Tibial nerve (tissue), 4 donors: ENCODE data around the gene KRTAP4-6. TPM values are rescaled to one million over a fixed set of nuclear protein-coding genes. Genes with fewer than 3 reads are reported as not detected.
"Not testable (repeated sequence)": the region's sequence is repeated elsewhere in the genome, so short reads cannot be mapped to it uniquely, and the experiment has no call there.

Experiments used
- DNase-seq, 2 donors: peaks; one replicate each; pipeline ENCODE4 v3.0.0-alpha.2; 2019; ENCODE audit warnings: low spot score in 2 of 2
- H3K27ac ChIP-seq, 4 donors: fragments of 200-600 bp; sonication (generic) in 3 of 4; one replicate each; pipeline ENCODE4 v1.5.1; 2017 to 2019; ENCODE audit warnings: mild to moderate bottlenecking in 1 of 4
- H3K27me3 ChIP-seq, 2 donors: fragments of 200-600 bp; sonication (generic) in 1 of 2; one replicate each; pipeline versions ENCODE4 v1.5.1 to v1.6.0; 2017 to 2019
- H3K36me3 ChIP-seq, 3 donors: fragments of 200-600 bp; sonication (generic); one replicate each; pipeline ENCODE4 v1.5.1; 2018 to 2019
- H3K4me1 ChIP-seq, 4 donors: fragments of 200-600 bp; sonication (generic) in 3 of 4; one replicate each; pipeline ENCODE4 v1.5.1; 2017 to 2019
- H3K4me3 ChIP-seq, 4 donors: fragments of 200-600 bp; sonication (generic) in 3 of 4; one replicate each; pipeline ENCODE4 v1.5.1; 2017 to 2019; ENCODE audit warnings: mild to moderate bottlenecking in 1 of 4, moderate library complexity in 1 of 4
- H3K9me3 ChIP-seq, 4 donors: fragments of 200-600 bp; sonication (generic) in 3 of 4; one replicate each; pipeline ENCODE4 v1.5.1; 2017 to 2019
- CTCF ChIP-seq, 5 experiments: fragments of 200-600 bp in 3 of 5; fragments of 450-650 bp in 2 of 5; sonication (generic) in 3 of 5; IDR thresholded peaks; one replicate each; pipeline ENCODE4 v1.5.1; 2016 to 2019; ENCODE audit warnings: antibody characterized with exemption in 5 of 5, mild to moderate bottlenecking in 3 of 5, moderate library complexity in 2 of 5
- EP300 ChIP-seq, 2 donors: sonication (generic); formaldehyde crosslinking; IDR thresholded peaks; one replicate each; pipeline ENCODE4 v1.6.1; 2017; ENCODE audit warnings: antibody characterized with exemption in 2 of 2, mild to moderate bottlenecking in 1 of 2
- POLR2A ChIP-seq, 2 donors: fragments of 450-650 bp; IDR thresholded peaks; one replicate each; pipeline ENCODE4 v1.6.1; 2017; ENCODE audit warnings: antibody characterized with exemption in 2 of 2, mild to moderate bottlenecking in 2 of 2, moderate library complexity in 2 of 2
- WGBS, 2 donors: methylation state at CpG; one replicate each; pipeline ENCODE4 v1.1.5; 2018; 5-methylcytosine and 5-hydroxymethylcytosine counted together
- total RNA-seq, 4 donors: library from RNA; depleted of rRNA; stranded (reverse); fragments of >200 nt; gene quantifications; one replicate each; pipeline ENCODE4 v1.1.0, GENCODE V29; 2016

Gene KRTAP4-6
- total RNA-seq, 4 donors from 2014 or later, result not detected

GRCh38 chr17:41151525-41151924 lies 11.2 kb upstream of the KRTAP4-6 start:
- no peaks in the 10 kb centered on the region for H3K9me3 ChIP-seq
- H3K27ac ChIP-seq, result no peak overlapping the region
- no peak for DNase-seq
- TF ChIP-seq CTCF (IDR thresholded peaks at IDR 0.05) (no peak), POLR2A (IDR thresholded peaks at IDR 0.05) (no peak), EP300 (IDR thresholded peaks at IDR 0.05) (no peak)
- no peaks in the 10 kb centered on the region for H3K4me1 ChIP-seq
- no peak overlapping the region for H3K4me3 ChIP-seq
- H3K36me3 ChIP-seq, result no peaks in the 10 kb centered on the region
- WGBS, 2 donors, result 74 to 81% methylated on average over 2 of the region's 2 CpGs
- H3K27me3 ChIP-seq, result no peaks in the 10 kb centered on the region

GRCh38 chr17:41150026-41150425 lies 9.7 kb upstream of the KRTAP4-6 start:
- TF ChIP-seq EP300 (IDR thresholded peaks at IDR 0.05) (no peak), POLR2A (IDR thresholded peaks at IDR 0.05) (no peak), CTCF (IDR thresholded peaks at IDR 0.05) (no peak)
- no peak for DNase-seq
- Histone ChIP-seq H3K4me1 (no peaks in the 10 kb centered on the region), H3K36me3 (no peaks in the 10 kb centered on the region), H3K27ac (no peak overlapping the region), H3K9me3 (no peaks in the 10 kb centered on the region), H3K27me3 (no peaks in the 10 kb centered on the region), H3K4me3 (no peak overlapping the region)
- WGBS, 2 donors, result 83 to 91% methylated on average over 4 of the region's 4 CpGs

GRCh38 chr17:41149652-41149985 lies 9.3 kb upstream of the KRTAP4-6 start, which contains the start of gene KRTAP4-5:
TSS of gene KRTAP4-5 (minus strand) at chr17:41149825. CDS start at chr17:41149767, 58 bp downstream.
- DNase-seq, result no peak
- Histone ChIP-seq H3K9me3 (no peaks in the 10 kb centered on the region), H3K36me3 (no peaks in the 10 kb centered on the region), H3K4me1 (no peaks in the 10 kb centered on the region), H3K27ac (no peak within 1 kb of the TSS), H3K4me3 (no peak within 1 kb of the TSS), H3K27me3 (no peaks in the 10 kb centered on the region)
- TF ChIP-seq POLR2A (IDR thresholded peaks at IDR 0.05), result no peak
- TF ChIP-seq CTCF (IDR thresholded peaks at IDR 0.05), result no peak
- TF ChIP-seq EP300 (IDR thresholded peaks at IDR 0.05), result no peak
- WGBS, 2 donors, result 61 to 86% methylated on average over 2 of the region's 2 CpGs

GRCh38 chr17:41148971-41149651 lies 8.8 kb upstream of the KRTAP4-6 start:
- not testable (repeated sequence) for H3K4me1 ChIP-seq, H3K27me3 ChIP-seq, DNase-seq, H3K36me3 ChIP-seq, H3K9me3 ChIP-seq, H3K4me3 ChIP-seq, H3K27ac ChIP-seq
- 77 to 78% methylated on average over 8 to 9 of the region's 10 CpGs for WGBS, 2 donors

GRCh38 chr17:41147531-41148204 lies 7.3 kb upstream of the KRTAP4-6 start:
- no peak for DNase-seq
- Histone ChIP-seq H3K4me3 (no peak overlapping the region), H3K27me3 (no peaks in the 10 kb centered on the region), H3K27ac (no peak overlapping the region), H3K36me3 (no peaks in the 10 kb centered on the region), H3K9me3 (peaks cover 0 to 19% (median 0%) of the 10 kb centered on the region in 4 donors), H3K4me1 (no peaks in the 10 kb centered on the region)
- WGBS, 2 donors, result 89 to 97% methylated on average over 2 of the region's 2 CpGs
- TF ChIP-seq POLR2A (IDR thresholded peaks at IDR 0.05) (no peak), CTCF (IDR thresholded peaks at IDR 0.05) (no peak), EP300 (IDR thresholded peaks at IDR 0.05) (no peak)
